Activated CD8-positive, alpha-beta memory T cell treated with anti-CD3 and anti-CD28 coated beads, Interleukin-2, amount 50 U/mL, for 1 hour (primary cell): ENCODE results near the gene C10orf90.

Source experiments
- DNase-seq: peaks from one replicate; pipeline ENCODE4 v3.0.0-alpha.2; 2020; ENCODE audit errors: extremely low read depth

C10orf90 gene

DNA sequence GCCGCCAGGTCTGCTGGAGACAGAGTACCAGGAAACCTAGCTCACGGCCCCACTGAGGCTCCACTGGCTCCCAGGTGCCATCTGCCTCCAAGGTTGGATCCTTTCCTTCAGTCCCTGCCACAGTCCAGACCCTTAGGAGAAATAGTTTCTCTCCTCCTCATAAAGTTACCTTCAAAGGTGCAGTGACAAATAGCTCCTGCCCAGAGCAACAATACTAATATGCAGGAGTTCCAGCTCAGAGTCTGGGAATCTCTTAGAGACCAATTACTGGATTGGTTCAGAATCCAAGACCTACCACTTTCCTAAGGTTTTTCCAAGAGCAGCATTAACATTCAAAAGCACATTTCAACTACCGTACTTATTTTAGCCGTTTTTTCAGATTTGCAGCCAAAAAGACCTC is 241.2 kb downstream of the C10orf90 start:
- no peak for DNase-seq

DNA sequence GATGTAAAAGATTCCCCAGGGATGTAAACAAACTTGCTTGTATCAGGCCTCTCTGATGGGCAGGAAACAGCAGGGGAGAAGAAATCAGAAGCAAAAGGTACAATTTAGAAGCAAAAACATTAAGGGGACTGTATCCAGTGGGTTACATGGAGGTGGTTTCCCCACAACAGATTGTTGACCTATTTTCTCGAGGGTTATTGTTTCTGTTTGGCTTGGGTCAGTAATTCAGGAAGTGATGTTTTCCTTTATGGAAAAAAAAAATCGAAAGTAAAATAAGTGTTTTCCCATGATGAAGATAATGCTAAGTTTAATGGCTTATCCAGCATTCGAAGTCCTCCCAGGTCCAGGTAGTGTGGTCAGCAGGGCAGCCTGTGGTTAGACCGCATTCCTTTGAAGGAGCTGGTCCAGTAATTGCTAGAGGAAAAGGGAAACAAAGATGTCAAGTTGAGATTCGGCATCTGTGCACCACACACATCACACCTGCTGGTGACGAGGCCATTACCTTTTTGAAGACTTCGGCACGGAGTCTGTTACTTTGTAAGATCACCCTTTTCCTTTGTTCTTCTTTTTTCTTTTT is 244.9 kb downstream of the C10orf90 start:
- DNase-seq, result no peak

- no peak for DNase-seq
Observed at GRCh38 chr10:126425032-126425431, 245.5 kb downstream of the C10orf90 start.

DNA sequence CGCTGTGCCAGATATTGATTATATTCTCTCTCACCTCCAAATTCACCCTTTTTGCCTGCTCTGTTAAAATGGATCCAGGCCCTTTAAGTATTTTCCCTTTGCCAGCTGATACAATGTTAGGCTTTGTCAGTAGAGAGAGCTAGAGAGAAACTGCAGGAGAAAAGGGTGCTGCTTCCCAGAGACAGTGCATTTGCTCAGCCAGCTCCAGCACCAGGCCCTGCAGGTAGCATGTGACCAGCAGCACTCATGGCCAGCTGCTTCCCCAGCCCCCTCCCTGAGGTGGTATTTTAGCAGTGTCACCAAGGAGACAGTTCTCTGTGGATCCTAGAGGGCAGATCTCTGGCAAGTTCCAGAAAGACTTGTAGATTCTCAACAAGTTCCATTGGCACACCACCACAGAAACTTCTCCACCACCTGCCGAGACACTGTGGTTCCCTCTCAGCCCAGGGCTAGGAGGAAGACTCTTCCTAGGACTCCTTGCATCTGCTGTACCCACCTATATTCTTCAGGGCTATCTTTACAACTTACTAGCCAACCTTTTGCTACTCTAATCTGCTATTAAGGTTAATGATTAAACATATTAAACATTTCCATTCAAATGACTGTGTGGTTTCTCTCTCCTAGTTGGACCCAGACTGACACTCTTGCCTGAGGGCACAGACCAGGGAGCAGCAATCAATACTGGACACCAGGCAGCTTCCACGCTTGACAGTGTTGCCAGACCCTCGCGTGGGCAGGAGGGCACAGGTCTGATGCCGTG is 246.6 kb downstream of the C10orf90 start:
- DNase-seq, result no peak

DNA sequence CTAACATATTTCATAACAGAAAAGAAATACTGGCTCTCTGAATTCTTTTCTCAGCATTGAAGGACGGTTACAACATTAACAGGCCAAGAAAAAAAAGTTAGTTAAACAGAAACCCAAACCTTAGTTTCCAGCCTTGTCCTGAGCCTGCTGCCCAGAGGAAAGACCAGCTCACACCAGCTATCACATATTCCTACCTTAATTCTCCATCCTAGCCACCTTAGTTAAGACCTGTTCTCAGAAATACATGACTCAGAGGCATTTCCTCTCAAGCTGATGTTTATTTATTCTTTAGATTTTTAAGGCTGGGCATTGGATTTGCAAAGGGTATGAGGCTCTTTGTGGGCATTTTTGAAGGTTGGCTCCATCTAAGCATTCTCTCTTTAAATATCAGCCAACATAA is 247.9 kb downstream of the C10orf90 start:
- DNase-seq, result no peak

GRCh38 chr10:126421756-126422256 is 248.7 kb downstream of the C10orf90 start:
- no peak for DNase-seq

GRCh38 chr10:126420567-126421300 is 249.8 kb downstream of the C10orf90 start:
- no peak for DNase-seq

DNA sequence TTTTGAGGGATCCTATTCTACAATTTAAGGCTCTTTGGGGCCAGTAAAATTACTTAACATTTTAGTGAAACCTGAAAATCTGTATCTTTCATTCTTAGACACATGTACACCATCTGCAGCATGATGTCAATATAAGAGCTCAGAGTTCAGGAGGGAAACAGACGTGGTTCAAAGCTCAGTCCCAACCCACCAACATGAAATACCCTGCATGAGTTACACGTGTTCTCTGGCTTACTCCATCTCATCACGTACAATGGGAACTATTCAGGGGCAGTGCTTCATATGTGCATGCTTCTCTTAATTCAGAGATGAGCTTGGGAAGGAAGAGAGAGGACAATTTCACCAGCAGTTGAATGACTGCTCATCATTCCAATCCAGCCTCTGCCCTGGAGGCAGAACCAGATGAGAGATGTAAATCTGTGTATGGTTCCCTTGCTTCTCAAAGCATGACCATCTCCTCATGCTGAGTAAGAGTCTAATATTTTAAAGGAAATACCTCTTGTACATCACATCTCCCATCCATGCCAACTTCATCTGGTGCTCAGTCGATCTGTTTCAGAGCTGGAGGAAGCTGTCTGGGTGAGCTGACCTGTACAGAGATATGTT is 253.2 kb downstream of the C10orf90 start:
- DNase-seq, result no peak

GRCh38 chr10:126409821-126410220 is 260.7 kb downstream of the C10orf90 start:
- no peak for DNase-seq

- DNase-seq, result no peak
Observed at GRCh38 chr10:126408953-126409641, 261.4 kb downstream of the C10orf90 start.

- DNase-seq, result no peak
Observed at GRCh38 chr10:126407831-126408230, 262.7 kb downstream of the C10orf90 start.

GRCh38 chr10:126405239-126405775 is 265.2 kb downstream of the C10orf90 start:
- DNase-seq, result no peak

- DNase-seq, result no peak
Observed at GRCh38 chr10:126402721-126403695, 267.5 kb downstream of the C10orf90 start.

- DNase-seq, result no peak
Observed at GRCh38 chr10:126400641-126401040, 269.9 kb downstream of the C10orf90 start.

DNA sequence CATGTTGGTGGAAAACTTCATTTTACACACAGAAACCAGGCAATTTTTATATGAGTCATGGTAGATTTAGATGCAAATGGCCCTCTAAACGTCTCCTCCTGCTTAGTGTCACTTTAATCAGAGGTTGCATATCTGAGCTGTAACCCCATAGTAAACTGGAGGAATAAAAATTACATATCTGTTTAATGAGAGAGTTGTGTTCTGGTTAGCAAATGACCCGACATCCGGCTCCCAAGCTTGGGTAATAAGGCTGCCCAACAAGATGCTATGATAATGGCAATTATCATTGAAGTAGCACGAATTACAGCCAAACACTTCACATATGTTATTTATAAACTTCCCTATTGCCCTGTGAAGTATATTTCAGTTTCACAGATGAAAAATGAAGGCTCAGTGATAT is 271.6 kb downstream of the C10orf90 start:
- no peak for DNase-seq

DNA sequence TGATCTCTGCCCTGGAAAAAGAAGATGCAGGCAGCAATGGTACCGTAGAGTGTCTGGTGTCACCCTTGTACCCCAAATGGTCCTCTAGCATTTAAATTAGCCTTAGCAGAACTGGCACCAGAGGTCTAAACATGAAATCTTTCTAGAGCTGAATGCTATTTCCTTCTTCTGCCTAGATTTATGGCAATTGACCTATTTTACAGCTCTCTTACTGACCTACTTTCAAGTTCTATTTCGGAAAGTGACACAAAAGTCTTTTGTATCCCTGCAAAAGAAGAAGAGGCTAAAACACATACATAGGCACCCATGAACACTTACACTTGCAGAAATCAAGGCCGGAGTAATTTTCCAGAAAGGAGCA is 272.1 kb downstream of the C10orf90 start:
- no peak for DNase-seq

DNA sequence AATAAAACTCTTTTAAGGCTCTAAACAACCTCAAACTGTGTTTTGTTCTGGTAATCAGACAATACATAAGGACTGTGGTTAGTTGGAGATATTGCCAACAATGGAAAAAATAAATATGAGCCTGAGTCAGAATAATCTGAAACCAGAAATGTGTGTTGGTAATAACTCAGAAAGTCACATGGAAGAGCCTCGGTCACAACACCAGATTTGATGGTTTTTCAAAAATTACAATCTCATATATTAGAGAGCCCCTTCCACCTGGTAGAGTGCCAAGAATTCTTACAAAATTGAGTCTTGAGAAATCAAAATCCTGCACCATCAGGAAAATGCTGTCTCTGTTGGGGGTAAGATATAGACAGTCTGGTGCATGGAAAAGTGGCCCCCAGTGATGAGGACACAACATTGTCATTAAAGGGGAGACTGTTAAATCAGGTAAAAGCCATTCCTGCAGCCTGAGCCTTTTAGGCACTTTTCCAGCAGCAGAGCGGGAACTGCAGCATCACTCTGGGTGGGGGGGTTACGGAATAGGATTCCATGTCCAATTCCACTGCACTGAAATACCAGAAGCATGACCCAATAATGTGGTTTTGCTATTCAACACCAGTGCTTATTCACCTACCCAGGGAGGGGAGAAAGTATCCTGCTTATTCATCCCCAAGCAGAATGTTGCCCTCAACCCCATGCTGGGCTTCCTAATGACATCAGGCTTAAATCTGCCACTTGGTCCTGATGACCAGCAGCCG is 272.7 kb downstream of the C10orf90 start:
- no peak for DNase-seq

DNA sequence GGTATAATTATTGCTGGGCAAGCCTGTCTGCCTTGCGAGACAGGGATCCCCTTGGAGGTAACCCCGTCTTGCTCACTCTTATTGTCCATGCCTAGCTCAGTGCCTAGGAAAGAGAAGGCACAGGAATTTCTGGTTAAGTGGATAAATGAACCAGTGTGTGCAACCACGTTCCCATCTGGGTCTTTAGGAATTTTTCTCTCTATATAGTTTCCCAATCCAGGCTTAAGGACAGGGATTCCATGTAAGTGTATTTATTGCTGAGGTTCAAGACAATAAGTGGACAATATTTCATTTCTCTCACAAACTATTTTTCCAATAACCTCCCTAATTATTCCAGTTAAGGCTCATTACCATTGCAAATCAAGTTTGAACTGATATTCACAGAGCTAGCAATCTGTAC is 273.3 kb downstream of the C10orf90 start:
- no peak for DNase-seq

DNA sequence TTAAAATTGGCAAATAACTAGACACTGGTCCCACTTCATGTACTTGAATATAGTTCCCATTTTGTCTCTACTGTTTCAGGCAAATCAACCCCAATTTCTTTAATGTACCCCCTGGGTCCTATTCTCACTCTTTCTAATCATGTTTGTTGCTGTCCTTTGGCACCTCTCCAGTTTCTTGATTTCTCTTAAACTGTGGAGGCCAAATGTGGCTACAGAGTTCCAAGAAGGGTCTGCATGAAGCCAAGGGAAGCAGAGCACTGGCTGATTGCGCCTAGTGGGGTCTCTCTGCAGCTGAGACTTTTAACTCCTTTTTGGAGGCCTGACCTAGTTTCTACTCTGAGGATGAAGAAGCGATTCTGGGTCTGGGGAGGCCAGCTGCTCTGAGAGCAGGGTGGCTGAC is 275.5 kb downstream of the C10orf90 start:
- DNase-seq, result no peak

DNA sequence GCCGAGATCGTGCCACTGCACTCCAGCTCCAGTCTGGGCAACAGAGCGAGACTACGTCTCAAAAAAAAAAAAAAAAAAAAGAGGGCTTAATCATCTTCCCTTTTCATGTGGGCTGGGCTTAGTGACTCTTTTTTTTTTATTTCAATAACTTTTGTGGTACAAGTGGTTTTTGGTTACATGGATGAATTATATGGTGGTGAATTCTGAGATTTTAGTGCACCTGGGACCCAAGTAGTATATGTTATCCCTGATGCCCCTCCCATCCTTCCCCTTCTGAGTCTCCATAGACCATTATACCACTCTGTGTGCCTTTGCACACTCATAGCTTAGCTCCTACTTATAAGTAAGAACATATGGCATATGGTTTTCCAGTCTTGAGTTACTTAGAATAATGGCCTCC is 277.4 kb downstream of the C10orf90 start:
- no peak for DNase-seq
